Peyer's patch (tissue), 4 donors: ENCODE measurements around the gene PYM1. TPM values are rescaled to one million over a fixed set of nuclear protein-coding genes. Genes with fewer than 3 reads are reported as not detected.

Source experiments
- DNase-seq, 3 donors: peaks; one replicate each; pipeline ENCODE4 v3.0.0-alpha.2; 2017 to 2019
- H3K27ac ChIP-seq, 4 donors: fragments of 200-600 bp; sonication (generic); one replicate each; pipeline ENCODE4 v1.5.1; 2016 to 2019
- H3K27me3 ChIP-seq, 2 donors: fragments of 200-600 bp; sonication (generic); one replicate each; pipeline ENCODE4 v1.5.1; 2019
- H3K36me3 ChIP-seq, 3 donors: fragments of 200-600 bp; sonication (generic); one replicate each; pipeline ENCODE4 v1.5.1; 2016 to 2019
- H3K4me1 ChIP-seq, 4 donors: fragments of 200-600 bp; sonication (generic); one replicate each; pipeline ENCODE4 v1.5.1; 2016 to 2019
- H3K4me3 ChIP-seq, 4 donors: fragments of 200-600 bp; sonication (generic); 1 replicate in 3 of 4; 2 replicates in 1 of 4; pipeline ENCODE4 v1.5.1; 2016 to 2019; ENCODE audit warnings: mild to moderate bottlenecking in 1 of 4
- H3K9me3 ChIP-seq, 4 donors: fragments of 200-600 bp; sonication (generic); one replicate each; pipeline ENCODE4 v1.5.1; 2016 to 2019; ENCODE audit warnings: mild to moderate bottlenecking in 1 of 4
- CTCF ChIP-seq, 6 experiments: fragments of 450-650 bp in 4 of 6; fragments of 200-600 bp in 2 of 6; sonication (generic) in 1 of 6; IDR thresholded peaks; one replicate each; pipeline ENCODE4 v1.5.1; 2017 to 2019; ENCODE audit warnings: antibody characterized with exemption in 6 of 6, mild to moderate bottlenecking in 3 of 6, moderate library complexity in 1 of 6
- POLR2A ChIP-seq, 2 donors: fragments of 450-650 bp; IDR thresholded peaks; one replicate each; pipeline ENCODE4 v1.5.1; 2017; ENCODE audit warnings: antibody characterized with exemption in 2 of 2, mild to moderate bottlenecking in 2 of 2, moderate library complexity in 2 of 2
- total RNA-seq, 4 donors: library from RNA; depleted of rRNA; stranded (reverse); fragments of >200 nt; gene quantifications; one replicate each; pipeline ENCODE4 v1.1.0, GENCODE V29; 2016

PYM1 gene
- total RNA-seq, result 10 to 100 TPM; 49.1 to 63.7 (median 52.4) TPM

GRCh38 chr12:55927588-55928502, at the start of gene PYM1:
Gene PYM1 (minus strand): TSS chr12:55927894. CDS start chr12:55927761, 133 bp downstream.
- peak; percentile 74 to 95 (median 87) for DNase-seq
- H3K27ac ChIP-seq, result peak within 1 kb of the TSS; percentile 95 to 98 (median 96)
- H3K4me3 ChIP-seq, result peak within 1 kb of the TSS; percentile 64 to 91 (median 79)
- TF ChIP-seq CTCF (IDR thresholded peaks at IDR 0.05) (no peak), POLR2A (IDR thresholded peaks at IDR 0.05) (peak; percentile 43 to 73)
- peaks cover 0 to 5% (median 0%) of the 10 kb centered on the region in 3 donors for H3K36me3 ChIP-seq
- no peaks in the 10 kb centered on the region for H3K27me3 ChIP-seq
- peaks cover 0 to 41% (median 5%) of the 10 kb centered on the region in 4 donors for H3K4me1 ChIP-seq
- H3K9me3 ChIP-seq, result no peaks in the 10 kb centered on the region

GRCh38 chr12:55974308-55974730, 46.6 kb upstream of the PYM1 start:
- Histone ChIP-seq H3K27ac (peak overlapping the region; percentile 90 to 98 (median 94)), H3K4me1 (peaks cover 0 to 35% (median 2%) of the 10 kb centered on the region in 4 donors), H3K4me3 (peak overlapping the region; percentile 71 to 100 (median 95)), H3K27me3 (no peaks in the 10 kb centered on the region), H3K9me3 (no peaks in the 10 kb centered on the region), H3K36me3 (peaks cover 0 to 4% (median 0%) of the 10 kb centered on the region in 3 donors)
- TF ChIP-seq CTCF (IDR thresholded peaks at IDR 0.05) (no peak), POLR2A (IDR thresholded peaks at IDR 0.05) (no peak)
- DNase-seq, result peak in 2 of 3 donors; percentile 20 to 70

- Histone ChIP-seq H3K4me1 (peaks cover 0 to 35% (median 2%) of the 10 kb centered on the region in 4 donors), H3K4me3 (peak within 1 kb of the TSS; percentile 71 to 100 (median 95)), H3K36me3 (peaks cover 0 to 4% (median 0%) of the 10 kb centered on the region in 3 donors), H3K27ac (peak within 1 kb of the TSS; percentile 92 to 98 (median 95)), H3K9me3 (no peaks in the 10 kb centered on the region), H3K27me3 (no peaks in the 10 kb centered on the region)
- DNase-seq, result peak; percentile 97 to 100 (median 98)
- TF ChIP-seq POLR2A (IDR thresholded peaks at IDR 0.05) (peak; percentile 97 to 99), CTCF (IDR thresholded peaks at IDR 0.05) (peak; percentile 17 to 53 (median 36))
Measured at GRCh38 chr12:55973599-55974307, 46.1 kb upstream of the PYM1 start, which contains the start of gene RAB5B. Gene RAB5B (plus strand): TSS chr12:55974078. CDS start chr12:55986961, 12,883 bp downstream.

- peak in 2 of 3 donors; percentile 36 to 55 for DNase-seq
- peaks cover 0 to 35% (median 2%) of the 10 kb centered on the region in 4 donors for H3K4me1 ChIP-seq
Measured at GRCh38 chr12:55972911-55973598, 45.4 kb upstream of the PYM1 start.

More at GRCh38 chr12:55972911-55973598, 45.4 kb upstream of the PYM1 start:
- Histone ChIP-seq H3K36me3 (peaks cover 0 to 4% (median 0%) of the 10 kb centered on the region in 3 donors), H3K27ac (peak overlapping the region; percentile 92 to 97 (median 95)), H3K4me3 (peak overlapping the region; percentile 55 to 67 (median 59)), H3K27me3 (no peaks in the 10 kb centered on the region), H3K9me3 (no peaks in the 10 kb centered on the region)
- TF ChIP-seq CTCF (IDR thresholded peaks at IDR 0.05), result peak in 1 of 6 experiments; percentile 5
- TF ChIP-seq POLR2A (IDR thresholded peaks at IDR 0.05), result peak; percentile 72 to 88
